KBM-7 (cell line): Measurements from ENCODE around the gene RING1.
A peak's percentile ranks its signal among the peaks of the same experiment; 100 is the strongest.

Source experiments
- DNase-seq: peaks from one replicate; pipeline ENCODE4 v3.0.0-alpha.2; 2015
- in situ Hi-C: fragments of 300-500 bp; cut with MboI; formaldehyde crosslinking; loops from 2 replicates; pipeline ENCODE4 v1.14.3; 2020; ENCODE audit warnings: low sequenced_read_pairs, low pct_unique_long_range_greater_than_20kb, mixed read lengths

Gene RING1

GRCh38 chr6:33190504-33191107, 17.7 kb upstream of the RING1 start:
- in situ Hi-C loops = no loop called here

GRCh38 chr6:33191383-33192104, 16.8 kb upstream of the RING1 start:
- DNase-seq = no peak
- in situ Hi-C loops = no loop called here

More at GRCh38 chr6:33190504-33191107, 17.7 kb upstream of the RING1 start:
- DNase-seq = no peak

GRCh38 chr6:33192105-33192646, 16.1 kb upstream of the RING1 start, which contains the start of gene COL11A2:
COL11A2 (minus strand) TSS chr6:33192467; CDS start chr6:33192240, 227 bp downstream.
- in situ Hi-C loops = no loop called here
- no peak for DNase-seq

GRCh38 chr6:33192671-33193602, 15.4 kb upstream of the RING1 start:
- in situ Hi-C loops = no loop called here
- no peak for DNase-seq

- DNase-seq = no peak
- in situ Hi-C loops = no loop called here
Measured at GRCh38 chr6:33193619-33194018, 14.7 kb upstream of the RING1 start.

DNA sequence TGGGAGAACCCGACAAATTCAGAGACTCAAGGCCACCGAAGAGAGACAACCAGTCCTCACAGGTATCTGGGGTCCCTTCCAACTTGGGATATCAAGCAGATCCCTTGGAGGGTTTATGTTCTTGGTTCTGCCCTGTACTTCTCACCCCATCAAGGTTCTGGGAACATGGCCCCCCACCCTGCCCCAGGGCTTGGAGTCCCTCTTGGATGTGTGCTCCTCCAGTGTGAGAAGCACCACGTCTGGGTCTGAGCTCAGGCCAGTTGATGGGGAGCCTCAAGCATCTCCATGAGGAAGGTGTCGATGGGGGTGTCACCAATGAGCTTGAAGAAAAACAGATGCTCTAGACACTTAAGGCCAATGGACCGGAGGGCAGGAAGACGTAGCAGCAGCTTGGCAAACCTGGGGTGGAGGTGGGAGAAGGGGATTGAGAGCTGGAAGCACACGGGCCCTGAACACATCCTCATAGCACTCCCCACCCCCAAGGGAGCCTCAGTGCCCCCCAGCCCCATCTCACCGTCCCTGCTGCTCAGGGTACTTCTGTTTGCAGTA, 13.8 kb upstream of the RING1 start:
- in situ Hi-C loops = no loop called here
- DNase-seq = no peak

DNA sequence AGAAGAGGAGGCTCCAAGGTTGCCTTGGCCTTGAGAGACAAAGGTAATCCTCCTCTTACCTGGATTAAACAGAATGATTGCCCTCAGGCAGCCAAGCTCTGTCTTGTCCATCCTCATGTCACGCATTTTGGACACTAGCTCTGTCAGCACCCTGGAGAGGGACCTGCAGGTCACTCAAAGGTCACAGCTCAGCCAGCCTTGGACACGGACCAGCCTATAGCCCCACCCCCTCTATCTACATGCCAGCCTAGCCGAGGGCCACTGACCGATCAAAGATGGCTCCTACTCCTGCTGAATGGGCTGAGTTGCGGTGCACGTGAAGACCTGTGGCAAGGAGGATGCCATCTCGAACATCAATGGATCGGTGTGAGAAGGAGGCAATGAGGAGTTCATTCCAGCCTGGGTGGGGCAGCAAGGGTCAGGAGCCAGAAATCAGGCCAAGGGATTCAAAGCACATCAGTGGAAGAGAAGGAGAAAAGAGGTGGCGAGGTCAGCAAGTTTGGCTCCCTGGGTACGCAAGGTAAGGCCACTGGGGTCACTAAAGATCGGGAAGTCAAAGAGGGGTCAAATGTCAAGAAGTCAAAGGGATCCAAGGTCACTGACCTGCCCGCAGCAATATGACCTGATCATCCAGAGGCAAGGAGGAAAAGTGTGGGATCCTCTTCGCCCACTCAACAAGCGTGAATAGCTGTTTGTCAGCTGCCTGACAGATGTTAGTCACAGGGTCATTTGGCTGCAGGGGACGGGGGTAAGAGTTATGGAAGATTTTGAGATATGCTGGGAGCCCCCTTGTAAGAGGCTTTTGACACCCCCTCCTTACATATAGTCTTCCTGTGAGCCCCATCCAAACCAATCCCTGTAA, 12.8 kb upstream of the RING1 start:
- no peak for DNase-seq
- in situ Hi-C loops = no loop called here

GRCh38 chr6:33197431-33198048, 10.8 kb upstream of the RING1 start:
- in situ Hi-C loops = no loop called here
- peak; percentile 85 for DNase-seq

DNA sequence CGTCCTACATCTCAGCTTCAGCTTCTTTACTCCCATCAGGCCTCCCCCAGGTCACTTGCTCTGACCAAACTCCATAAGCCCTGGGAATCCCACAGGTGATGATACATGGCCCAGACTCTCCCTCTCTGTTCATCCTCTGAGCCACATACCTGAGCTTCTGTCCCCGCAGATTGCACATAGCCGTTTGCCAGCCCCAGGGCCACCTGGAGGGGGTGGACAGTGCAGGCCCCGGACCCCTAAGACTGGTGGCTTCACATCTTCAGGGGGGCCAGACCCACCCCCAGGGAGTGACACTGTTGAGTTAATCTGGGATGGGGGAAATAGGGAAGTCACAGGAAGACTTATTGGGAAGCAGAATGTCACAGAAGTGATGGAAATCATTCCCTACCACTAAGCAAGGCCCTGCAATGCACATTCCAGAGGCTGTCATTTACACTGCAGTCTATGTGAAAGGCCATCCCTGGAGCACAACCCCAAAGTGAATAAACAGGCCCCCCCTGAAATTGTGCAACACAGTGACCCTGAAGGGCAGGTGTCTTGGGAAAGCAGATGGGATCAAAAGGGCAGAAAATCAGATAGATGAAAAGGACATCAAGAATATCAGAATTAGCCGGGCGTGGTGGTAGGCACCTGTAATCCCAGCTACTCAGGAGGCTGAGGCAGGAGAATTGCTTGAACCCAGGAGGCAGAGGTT, 10.0 kb upstream of the RING1 start:
- in situ Hi-C loops = no loop called here
- DNase-seq = no peak

- in situ Hi-C loops = no loop called here
- no peak for DNase-seq
Measured at GRCh38 chr6:33198853-33199436, 9.4 kb upstream of the RING1 start.

- no peak for DNase-seq
- in situ Hi-C loops = no loop called here
Measured at GRCh38 chr6:33199687-33200218, 8.5 kb upstream of the RING1 start.

GRCh38 chr6:33200219-33201146, 7.8 kb upstream of the RING1 start, which contains the start of the genes RXRB and SLC39A7:
RXRB (minus strand) TSS chr6:33200665; CDS start chr6:33200476, 189 bp downstream.
SLC39A7 (plus strand) TSS chr6:33200867; CDS start chr6:33201246, 379 bp downstream.
- in situ Hi-C loops = no loop called here
- DNase-seq = peak; percentile 99

- in situ Hi-C loops = no loop called here
- no peak for DNase-seq
Measured at GRCh38 chr6:33201147-33201545, 7.2 kb upstream of the RING1 start.

GRCh38 chr6:33201935-33202334, 6.4 kb upstream of the RING1 start:
- no peak for DNase-seq
- in situ Hi-C loops = no loop called here

- no peak for DNase-seq
- in situ Hi-C loops = no loop called here
Measured at GRCh38 chr6:33202799-33203198, 5.5 kb upstream of the RING1 start.
